Measurements from ENCODE around the gene CXCR5. TPM values are rescaled to one million over a fixed set of nuclear protein-coding genes. Genes with fewer than 3 reads are reported as not detected.
A peak's percentile ranks its signal among the peaks of the same experiment; 100 is the strongest.

CXCR5 gene
- total RNA-seq, 1 donor from 2014 or later = 0.09 TPM

GRCh38 chr11:118895093-118896039, 11.7 kb downstream of the CXCR5 start:
- H3K4me3 ChIP-seq = no peak overlapping the region
- intact Hi-C loops (cut with DNase I) = no loop called here
- peak overlapping the region; percentile 31 for H3K27ac ChIP-seq
- no peaks in the 10 kb centered on the region for H3K9me3 ChIP-seq
- DNase-seq (no peak), ATAC-seq (no peak)
- H3K4me1 ChIP-seq = peaks cover 15% of the 10 kb centered on the region
- no peaks in the 10 kb centered on the region for H3K27me3 ChIP-seq (ENCODE audit: low read depth)
- TF ChIP-seq CTCF (IDR thresholded peaks at IDR 0.05) = no peak
- peaks cover 43% of the 10 kb centered on the region for H3K36me3 ChIP-seq

GRCh38 chr11:118896472-118896913, 12.8 kb downstream of the CXCR5 start:
- TF ChIP-seq CTCF (IDR thresholded peaks at IDR 0.05) = no peak
- H3K27ac ChIP-seq = no peak overlapping the region
- ATAC-seq (no peak), DNase-seq (no peak)
- H3K9me3 ChIP-seq = no peaks in the 10 kb centered on the region
- intact Hi-C loops (cut with DNase I) = no loop called here
- H3K36me3 ChIP-seq = peaks cover 54% of the 10 kb centered on the region
- H3K4me3 ChIP-seq = no peak overlapping the region
- no peaks in the 10 kb centered on the region for H3K27me3 ChIP-seq (ENCODE audit: low read depth)
- H3K4me1 ChIP-seq = peaks cover 15% of the 10 kb centered on the region

- H3K27me3 ChIP-seq (ENCODE audit: low read depth) = no peaks in the 10 kb centered on the region
- ATAC-seq (no peak), DNase-seq (no peak)
- no peak overlapping the region for H3K27ac ChIP-seq
- H3K9me3 ChIP-seq = no peaks in the 10 kb centered on the region
- no peak overlapping the region for H3K4me3 ChIP-seq
- H3K4me1 ChIP-seq = peaks cover 15% of the 10 kb centered on the region
- H3K36me3 ChIP-seq = peaks cover 60% of the 10 kb centered on the region
- intact Hi-C loops (cut with DNase I) = no loop called here
- no peak for TF ChIP-seq CTCF (IDR thresholded peaks at IDR 0.05)
These were observed 13.4 kb downstream of the CXCR5 start for GRCh38 chr11:118896921-118897591.

- Histone ChIP-seq H3K4me1 (peaks cover 9% of the 10 kb centered on the region), H3K9me3 (no peaks in the 10 kb centered on the region), H3K36me3 (peaks cover 67% of the 10 kb centered on the region), H3K27me3 (ENCODE audit: low read depth) (no peaks in the 10 kb centered on the region), H3K4me3 (no peak overlapping the region), H3K27ac (no peak overlapping the region)
- no peak for ATAC-seq
- TF ChIP-seq CTCF (IDR thresholded peaks at IDR 0.05) = no peak
- DNase-seq = no peak
- intact Hi-C loops (cut with DNase I) = no loop called here
These were observed 14.1 kb downstream of the CXCR5 start for GRCh38 chr11:118897721-118898310.

- H3K36me3 ChIP-seq = peaks cover 76% of the 10 kb centered on the region
- intact Hi-C loops (cut with DNase I) = no loop called here
- H3K4me3 ChIP-seq = no peak overlapping the region
- H3K27me3 ChIP-seq (ENCODE audit: low read depth) = no peaks in the 10 kb centered on the region
- no peak for DNase-seq
- H3K4me1 ChIP-seq = peaks cover 9% of the 10 kb centered on the region
- no peak for ATAC-seq
- no peaks in the 10 kb centered on the region for H3K9me3 ChIP-seq
- no peak overlapping the region for H3K27ac ChIP-seq
- TF ChIP-seq CTCF (IDR thresholded peaks at IDR 0.05) = no peak
These were observed 15.0 kb downstream of the CXCR5 start for GRCh38 chr11:118898400-118899295.
